OCI-LY1 (cell line): ENCODE data around the gene ADAMTS14.
"Not testable (repeated sequence)": the region's sequence is repeated elsewhere in the genome, so short reads cannot be mapped to it uniquely, and the experiment has no call there.

Source experiments
- H2AFZ ChIP-seq: fragments of 200-600 bp; sonication (generic), shearing (Covaris generic); 2 replicates; pipeline ENCODE4 v1.6.0; 2014; ENCODE audit warnings: antibody characterized with exemption, mild to moderate bottlenecking, low read length
- H3F3A ChIP-seq: fragments of 200-600 bp; sonication (generic), shearing (Covaris generic); 2 replicates; pipeline ENCODE4 v1.6.0; 2014; ENCODE audit warnings: mild to moderate bottlenecking, antibody characterized with exemption, low read length, moderate library complexity; ENCODE audit not compliant: insufficient read depth
- H3K27ac ChIP-seq: fragments of 200-600 bp; sonication (generic); 2 replicates; pipeline ENCODE4 v1.5.1; 2014; ENCODE audit warnings: low read length, mixed run types, mild to moderate bottlenecking, low read depth; ENCODE audit not compliant: poor library complexity, severe bottlenecking
- H3K27me3 ChIP-seq: fragments of 200-600 bp; sonication (generic); 2 replicates; pipeline ENCODE4 v1.6.0; 2014; ENCODE audit warnings: antibody characterized with exemption, mild to moderate bottlenecking, low read length, moderate library complexity; ENCODE audit not compliant: insufficient read depth
- H3K36me3 ChIP-seq: fragments of 200-600 bp; sonication (generic); 2 replicates; pipeline ENCODE4 v1.6.1; 2014; ENCODE audit warnings: mild to moderate bottlenecking, antibody characterized with exemption, low read length, moderate library complexity, mixed read lengths; ENCODE audit not compliant: insufficient read depth
- H3K4me1 ChIP-seq: fragments of 200-600 bp; sonication (generic); 2 replicates; pipeline ENCODE4 v1.5.1; 2014; ENCODE audit warnings: mild to moderate bottlenecking, low read length, moderate library complexity; ENCODE audit not compliant: insufficient read depth, severe bottlenecking
- H3K4me2 ChIP-seq: fragments of 200-600 bp; sonication (generic), shearing (Covaris generic); 2 replicates; pipeline ENCODE4 v1.6.1; 2014; ENCODE audit warnings: low read length
- H3K4me3 ChIP-seq: fragments of 200-600 bp; sonication (generic); 2 replicates; pipeline ENCODE4 v1.5.1; 2014; ENCODE audit warnings: low read length, low read depth, mild to moderate bottlenecking, mixed read lengths; ENCODE audit not compliant: poor library complexity, severe bottlenecking
- H3K79me2 ChIP-seq: fragments of 200-600 bp; shearing (Covaris generic); 2 replicates; pipeline ENCODE4 v1.6.1; 2016; ENCODE audit warnings: mixed run types, low read length, mixed read lengths; ENCODE audit not compliant: insufficient read depth
- H3K9ac ChIP-seq: fragments of 200-600 bp; sonication (generic), shearing (Covaris generic); 2 replicates; pipeline ENCODE4 v1.6.1; 2014; ENCODE audit warnings: mild to moderate bottlenecking, low read length, mixed read lengths
- H3K9me2 ChIP-seq: fragments of 200-600 bp; sonication (generic), shearing (Covaris generic); 2 replicates; pipeline ENCODE4 v1.6.1; 2014; ENCODE audit warnings: low read depth, mild to moderate bottlenecking, low read length, mixed read lengths
- H3K9me3 ChIP-seq: fragments of 200-600 bp; shearing (Covaris generic); 2 replicates; pipeline ENCODE4 v1.6.1; 2014; ENCODE audit warnings: low read length, mixed read lengths
- H4K20me1 ChIP-seq: fragments of 200-600 bp; sonication (generic), shearing (Covaris generic); 2 replicates; pipeline ENCODE4 v1.6.0; 2016; ENCODE audit warnings: mild to moderate bottlenecking, low read length; ENCODE audit not compliant: insufficient read depth
- CTCF ChIP-seq: fragments of 200-600 bp; sonication (generic), shearing (Covaris generic); IDR thresholded peaks from 2 replicates; pipeline ENCODE4 v1.5.1; 2017; ENCODE audit warnings: mild to moderate bottlenecking, antibody characterized with exemption, low read length, moderate library complexity, mixed read lengths
- EZH2 ChIP-seq: fragments of 200-600 bp; sonication (generic), shearing (Covaris generic); IDR thresholded peaks from 2 replicates; pipeline ENCODE4 v1.8.0; 2017; ENCODE audit warnings: borderline replicate concordance, mixed run types, mild to moderate bottlenecking, antibody characterized with exemption, low read length, moderate library complexity, mixed read lengths

ADAMTS14 gene

DNA sequence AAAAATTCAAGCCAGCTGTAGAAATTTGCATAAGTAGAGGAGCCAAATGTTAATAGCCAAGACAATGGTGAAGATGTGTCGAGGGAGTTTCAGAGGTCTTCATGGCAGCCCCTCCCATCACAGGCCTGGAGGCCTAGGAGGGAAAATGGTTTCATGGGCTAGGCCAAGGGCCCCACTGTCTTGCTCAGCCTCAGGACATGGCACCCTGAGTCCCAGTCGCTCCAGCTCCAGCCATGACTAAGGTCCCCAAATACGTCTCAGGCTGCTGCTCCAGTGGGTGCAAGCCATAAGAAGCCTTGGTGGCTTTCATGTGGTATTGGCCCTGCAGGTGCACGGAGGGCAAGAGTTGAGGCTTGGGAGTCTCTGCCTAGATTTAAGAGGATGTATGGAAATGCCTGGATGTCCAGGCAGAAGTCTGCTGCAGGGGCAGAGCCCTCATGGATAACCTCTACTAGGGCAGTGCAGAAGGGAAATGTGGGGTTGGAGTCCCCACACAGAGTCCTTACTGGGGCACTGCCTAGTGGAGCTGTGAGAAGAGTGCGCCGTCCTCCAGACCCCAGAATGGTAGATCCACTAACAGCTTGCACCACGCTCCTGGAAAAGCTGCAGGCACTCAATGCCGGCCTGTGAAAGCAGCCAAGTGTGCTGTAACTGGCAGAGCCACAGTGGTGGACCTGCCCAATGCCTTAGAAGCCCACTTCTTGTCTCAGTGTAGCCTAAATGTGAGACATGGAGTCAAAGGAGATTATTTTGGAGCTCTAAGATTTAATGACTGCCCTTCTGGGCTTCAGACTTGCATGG lies 93.7 kb downstream of the ADAMTS14 start:
- Histone ChIP-seq H3F3A (no peaks in the 10 kb centered on the region), H3K4me2 (no peak overlapping the region), H3K4me1 (no peaks in the 10 kb centered on the region), H3K4me3 (no peak overlapping the region), H2AFZ (no peak overlapping the region), H4K20me1 (no peaks in the 10 kb centered on the region), H3K9me2 (no peaks in the 10 kb centered on the region), H3K9ac (no peak overlapping the region), H3K27me3 (peaks cover 3% of the 10 kb centered on the region; the same call in 1 of the 2 replicates), H3K36me3 (no peaks in the 10 kb centered on the region; the same call in 1 of the 2 replicates), H3K27ac (no peak overlapping the region), H3K9me3 (peaks cover 14% of the 10 kb centered on the region), H3K79me2 (no peaks in the 10 kb centered on the region)
- TF ChIP-seq EZH2 (no peak), CTCF (no peak)

DNA sequence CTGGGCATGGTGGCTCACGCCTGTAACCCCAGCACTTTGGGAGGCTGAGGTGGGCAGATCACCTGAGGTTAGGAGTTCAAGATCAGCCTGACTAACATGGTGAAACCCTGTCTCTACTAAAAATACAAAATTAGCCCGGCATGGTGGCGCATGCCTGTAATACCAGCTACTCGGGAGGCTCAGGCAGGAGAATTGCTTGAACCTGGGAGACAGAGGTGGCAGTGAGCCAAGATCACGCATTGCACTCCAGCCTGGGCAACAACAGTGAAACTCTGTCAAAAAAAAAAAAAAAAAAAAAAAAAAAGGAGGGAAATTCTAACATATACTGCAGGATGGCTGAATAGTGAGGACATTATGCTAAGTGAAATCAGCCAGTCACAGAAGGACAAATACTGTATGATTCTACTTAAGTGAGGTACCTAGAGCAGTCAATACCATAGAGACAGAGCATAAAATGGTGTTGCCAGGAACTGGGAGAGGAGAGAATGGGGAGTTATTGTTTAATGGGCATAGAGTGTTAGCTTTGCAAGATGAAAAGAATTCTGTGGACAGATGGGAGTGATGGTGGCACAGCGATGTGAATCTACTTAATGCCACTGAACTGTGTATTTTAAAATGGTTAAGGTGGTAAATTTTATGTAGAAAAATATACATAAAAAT lies 95.8 kb downstream of the ADAMTS14 start:
- H3K4me1 ChIP-seq, H3K9me2 ChIP-seq, H3K79me2 ChIP-seq, H3K4me3 ChIP-seq, H3K4me2 ChIP-seq, H4K20me1 ChIP-seq, H3K27ac ChIP-seq, H3F3A ChIP-seq, H3K27me3 ChIP-seq, H2AFZ ChIP-seq, H3K36me3 ChIP-seq, H3K9ac ChIP-seq: not testable (repeated sequence)
- peaks cover 14% of the 10 kb centered on the region for H3K9me3 ChIP-seq

DNA sequence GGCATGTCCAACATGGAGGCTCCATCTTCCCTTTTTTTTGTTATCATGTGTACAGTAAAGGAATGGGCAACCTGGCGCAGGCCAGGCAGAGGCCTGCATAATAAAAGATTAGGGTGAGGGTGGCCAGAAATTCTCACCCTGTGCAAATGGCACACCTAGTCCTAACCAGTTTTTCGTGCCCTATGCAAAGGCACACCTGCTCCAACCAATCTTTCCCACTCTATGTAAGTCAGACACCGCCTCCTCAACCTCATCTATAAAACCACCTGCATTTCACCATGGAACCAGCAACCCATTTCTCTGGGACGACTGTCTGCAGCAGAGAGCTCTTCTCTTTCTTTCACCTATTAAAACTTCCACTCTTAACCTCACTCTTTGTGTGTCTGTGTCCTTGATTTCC lies 96.8 kb downstream of the ADAMTS14 start:
- no peaks in the 10 kb centered on the region for H3F3A ChIP-seq
- no peaks in the 10 kb centered on the region for H4K20me1 ChIP-seq

More for the DNA sequence above, 96.8 kb downstream of the ADAMTS14 start:
- TF ChIP-seq CTCF, result no peak
- TF ChIP-seq EZH2, result no peak
- Histone ChIP-seq H3K9me2 (no peaks in the 10 kb centered on the region), H3K36me3 (no peaks in the 10 kb centered on the region; the same call in 1 of the 2 replicates), H3K4me2 (no peak overlapping the region), H3K9ac (no peak overlapping the region), H3K79me2 (no peaks in the 10 kb centered on the region), H3K4me3 (no peak overlapping the region), H3K27me3 (peaks cover 3% of the 10 kb centered on the region; the same call in 1 of the 2 replicates), H3K4me1 (no peaks in the 10 kb centered on the region), H3K27ac (no peak overlapping the region), H2AFZ (no peak overlapping the region), H3K9me3 (peaks cover 14% of the 10 kb centered on the region)
